ENCODE results near the gene RASAL2.
"Not testable (repeated sequence)": the region's sequence is repeated elsewhere in the genome, so short reads cannot be mapped to it uniquely, and the experiment has no call there.

Gene RASAL2

GRCh38 chr1:178168536-178168935, 74.6 kb downstream of the RASAL2 start:
- no peak for DNase-seq

- DNase-seq, result no peak
Observed at GRCh38 chr1:178169649-178170048, 75.7 kb downstream of the RASAL2 start.

- no peak for DNase-seq
Observed at GRCh38 chr1:178172939-178173338, 79.0 kb downstream of the RASAL2 start.

- no peak for DNase-seq
Observed at GRCh38 chr1:178174539-178174938, 80.6 kb downstream of the RASAL2 start.

GRCh38 chr1:178180405-178180804, 86.5 kb downstream of the RASAL2 start:
- DNase-seq, result no peak

GRCh38 chr1:178183796-178184195, 89.9 kb downstream of the RASAL2 start:
- DNase-seq, result no peak

- DNase-seq, result no peak
Observed at GRCh38 chr1:178188306-178188705, 94.4 kb downstream of the RASAL2 start.

- DNase-seq, result no peak
Observed at GRCh38 chr1:178189814-178190213, 95.9 kb downstream of the RASAL2 start.

GRCh38 chr1:178190881-178191280, 97.0 kb downstream of the RASAL2 start:
- no peak for DNase-seq

GRCh38 chr1:178192686-178193085, 98.8 kb downstream of the RASAL2 start:
- DNase-seq, result no peak

- no peak for DNase-seq
Observed at GRCh38 chr1:178196631-178197030, 102.7 kb downstream of the RASAL2 start.

- not testable (repeated sequence) for DNase-seq
Observed at GRCh38 chr1:178202095-178202494, 108.2 kb downstream of the RASAL2 start.

GRCh38 chr1:178202546-178202945, 108.6 kb downstream of the RASAL2 start:
- DNase-seq, result not testable (repeated sequence)

- DNase-seq, result not testable (repeated sequence)
Observed at GRCh38 chr1:178208269-178208856, 114.5 kb downstream of the RASAL2 start.

GRCh38 chr1:178209935-178210334, 116.0 kb downstream of the RASAL2 start:
- DNase-seq, result no peak

- no peak for DNase-seq
Observed at GRCh38 chr1:178218550-178218949, 124.6 kb downstream of the RASAL2 start.

- no peak for DNase-seq
Observed at GRCh38 chr1:178220094-178220493, 126.2 kb downstream of the RASAL2 start.

- DNase-seq, result no peak
Observed at GRCh38 chr1:178223289-178223688, 129.4 kb downstream of the RASAL2 start.

GRCh38 chr1:178224358-178224757, 130.5 kb downstream of the RASAL2 start:
- DNase-seq, result no peak

GRCh38 chr1:178230881-178231409, 137.0 kb downstream of the RASAL2 start:
- DNase-seq, result no peak

- no peak for DNase-seq
Observed at GRCh38 chr1:178232108-178232507, 138.2 kb downstream of the RASAL2 start.

GRCh38 chr1:178232949-178233348, 139.0 kb downstream of the RASAL2 start:
- DNase-seq, result no peak

GRCh38 chr1:178237121-178237520, 143.2 kb downstream of the RASAL2 start:
- no peak for DNase-seq

- no peak for DNase-seq
Observed at GRCh38 chr1:178238722-178239510, 145.0 kb downstream of the RASAL2 start.
